ENCODE results near the gene ADD3.

DNA sequence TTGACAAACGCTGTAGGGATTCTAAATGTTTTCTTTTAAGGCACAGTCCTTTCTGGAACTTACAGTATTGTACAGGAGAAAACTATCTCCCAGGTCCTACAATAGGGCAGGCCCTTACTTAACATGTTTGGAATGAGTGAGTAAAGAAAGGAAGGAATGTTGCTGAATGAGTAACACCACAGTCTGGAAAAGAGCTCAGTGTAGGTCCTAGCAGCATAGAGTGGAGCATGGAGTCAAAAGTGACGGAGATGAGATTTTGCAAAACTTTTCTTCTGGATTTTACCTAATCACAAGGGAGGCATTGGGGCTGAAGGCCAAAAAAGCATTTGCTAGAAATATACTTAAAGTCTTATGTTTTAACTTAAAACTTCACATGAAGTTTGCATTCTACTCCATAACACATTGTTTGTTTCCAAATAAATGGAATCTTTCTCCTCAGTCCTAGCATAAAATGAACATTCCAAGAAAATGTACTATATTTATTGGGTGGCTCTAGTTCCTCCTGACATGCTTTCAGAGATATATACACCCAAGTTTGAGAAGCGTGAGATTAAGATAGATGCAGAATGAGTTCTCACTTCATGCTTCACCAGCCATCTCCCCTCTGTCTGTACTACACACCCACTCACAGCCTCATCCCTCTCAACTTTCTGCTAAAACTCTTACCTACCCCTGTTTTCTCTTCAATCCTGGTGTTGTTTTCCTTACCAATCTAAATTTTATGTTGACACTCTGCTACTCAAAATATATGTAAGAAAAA is 20.2 kb upstream of the ADD3 start:
- TF ChIP-seq, protein P1, sequence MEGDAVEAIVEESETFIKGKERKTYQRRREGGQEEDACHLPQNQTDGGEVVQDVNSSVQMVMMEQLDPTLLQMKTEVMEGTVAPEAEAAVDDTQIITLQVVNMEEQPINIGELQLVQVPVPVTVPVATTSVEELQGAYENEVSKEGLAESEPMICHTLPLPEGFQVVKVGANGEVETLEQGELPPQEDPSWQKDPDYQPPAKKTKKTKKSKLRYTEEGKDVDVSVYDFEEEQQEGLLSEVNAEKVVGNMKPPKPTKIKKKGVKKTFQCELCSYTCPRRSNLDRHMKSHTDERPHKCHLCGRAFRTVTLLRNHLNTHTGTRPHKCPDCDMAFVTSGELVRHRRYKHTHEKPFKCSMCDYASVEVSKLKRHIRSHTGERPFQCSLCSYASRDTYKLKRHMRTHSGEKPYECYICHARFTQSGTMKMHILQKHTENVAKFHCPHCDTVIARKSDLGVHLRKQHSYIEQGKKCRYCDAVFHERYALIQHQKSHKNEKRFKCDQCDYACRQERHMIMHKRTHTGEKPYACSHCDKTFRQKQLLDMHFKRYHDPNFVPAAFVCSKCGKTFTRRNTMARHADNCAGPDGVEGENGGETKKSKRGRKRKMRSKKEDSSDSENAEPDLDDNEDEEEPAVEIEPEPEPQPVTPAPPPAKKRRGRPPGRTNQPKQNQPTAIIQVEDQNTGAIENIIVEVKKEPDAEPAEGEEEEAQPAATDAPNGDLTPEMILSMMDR (IDR thresholded peaks at IDR 0.05) = no peak
- TF ChIP-seq, protein P2, sequence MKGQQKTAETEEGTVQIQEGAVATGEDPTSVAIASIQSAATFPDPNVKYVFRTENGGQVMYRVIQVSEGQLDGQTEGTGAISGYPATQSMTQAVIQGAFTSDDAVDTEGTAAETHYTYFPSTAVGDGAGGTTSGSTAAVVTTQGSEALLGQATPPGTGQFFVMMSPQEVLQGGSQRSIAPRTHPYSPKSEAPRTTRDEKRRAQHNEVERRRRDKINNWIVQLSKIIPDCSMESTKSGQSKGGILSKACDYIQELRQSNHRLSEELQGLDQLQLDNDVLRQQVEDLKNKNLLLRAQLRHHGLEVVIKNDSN (CRISPR knock-in tag; IDR thresholded peaks at IDR 0.05) = no peak
- TF ChIP-seq, protein P3, sequence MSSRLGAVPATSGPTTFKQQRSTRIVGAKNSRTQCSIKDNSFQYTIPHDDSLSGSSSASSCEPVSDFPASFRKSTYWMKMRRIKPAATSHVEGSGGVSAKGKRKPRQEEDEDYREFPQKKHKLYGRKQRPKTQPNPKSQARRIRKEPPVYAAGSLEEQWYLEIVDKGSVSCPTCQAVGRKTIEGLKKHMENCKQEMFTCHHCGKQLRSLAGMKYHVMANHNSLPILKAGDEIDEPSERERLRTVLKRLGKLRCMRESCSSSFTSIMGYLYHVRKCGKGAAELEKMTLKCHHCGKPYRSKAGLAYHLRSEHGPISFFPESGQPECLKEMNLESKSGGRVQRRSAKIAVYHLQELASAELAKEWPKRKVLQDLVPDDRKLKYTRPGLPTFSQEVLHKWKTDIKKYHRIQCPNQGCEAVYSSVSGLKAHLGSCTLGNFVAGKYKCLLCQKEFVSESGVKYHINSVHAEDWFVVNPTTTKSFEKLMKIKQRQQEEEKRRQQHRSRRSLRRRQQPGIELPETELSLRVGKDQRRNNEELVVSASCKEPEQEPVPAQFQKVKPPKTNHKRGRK (CRISPR knock-in tag; IDR thresholded peaks at IDR 0.05; ENCODE audit: borderline replicate concordance) = no peak
- TF ChIP-seq, protein P4, sequence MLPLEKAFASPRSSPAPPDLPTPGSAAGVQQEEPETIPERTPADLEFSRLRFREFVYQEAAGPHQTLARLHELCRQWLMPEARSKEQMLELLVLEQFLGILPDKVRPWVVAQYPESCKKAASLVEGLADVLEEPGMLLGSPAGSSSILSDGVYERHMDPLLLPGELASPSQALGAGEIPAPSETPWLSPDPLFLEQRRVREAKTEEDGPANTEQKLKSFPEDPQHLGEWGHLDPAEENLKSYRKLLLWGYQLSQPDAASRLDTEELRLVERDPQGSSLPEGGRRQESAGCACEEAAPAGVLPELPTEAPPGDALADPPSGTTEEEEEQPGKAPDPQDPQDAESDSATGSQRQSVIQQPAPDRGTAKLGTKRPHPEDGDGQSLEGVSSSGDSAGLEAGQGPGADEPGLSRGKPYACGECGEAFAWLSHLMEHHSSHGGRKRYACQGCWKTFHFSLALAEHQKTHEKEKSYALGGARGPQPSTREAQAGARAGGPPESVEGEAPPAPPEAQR (CRISPR knock-in tag; IDR thresholded peaks at IDR 0.05) = no peak
- TF ChIP-seq, protein P5, sequence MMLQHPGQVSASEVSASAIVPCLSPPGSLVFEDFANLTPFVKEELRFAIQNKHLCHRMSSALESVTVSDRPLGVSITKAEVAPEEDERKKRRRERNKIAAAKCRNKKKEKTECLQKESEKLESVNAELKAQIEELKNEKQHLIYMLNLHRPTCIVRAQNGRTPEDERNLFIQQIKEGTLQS (CRISPR knock-in tag; conservative IDR thresholded peaks at IDR 0.05) = no peak
- TF ChIP-seq ZNF263 (CRISPR knock-in tag; IDR thresholded peaks at IDR 0.05; ENCODE audit: low read depth) (no peak), NR2C2 (CRISPR knock-in tag; IDR thresholded peaks at IDR 0.05) (no peak), SMAD4 (CRISPR knock-in tag; IDR thresholded peaks at IDR 0.05) (no peak), JAZF1 (CRISPR knock-in tag; IDR thresholded peaks at IDR 0.05) (no peak), NFATC4 (CRISPR knock-in tag; IDR thresholded peaks at IDR 0.05) (no peak), TCF7 (CRISPR knock-in tag; IDR thresholded peaks at IDR 0.05; ENCODE audit: low read depth) (no peak), ESRRA (CRISPR knock-in tag; IDR thresholded peaks at IDR 0.05; ENCODE audit: borderline replicate concordance) (no peak), KAT7 (CRISPR knock-in tag; IDR thresholded peaks at IDR 0.05; ENCODE audit: borderline replicate concordance) (no peak)
- TF ChIP-seq, protein P6, sequence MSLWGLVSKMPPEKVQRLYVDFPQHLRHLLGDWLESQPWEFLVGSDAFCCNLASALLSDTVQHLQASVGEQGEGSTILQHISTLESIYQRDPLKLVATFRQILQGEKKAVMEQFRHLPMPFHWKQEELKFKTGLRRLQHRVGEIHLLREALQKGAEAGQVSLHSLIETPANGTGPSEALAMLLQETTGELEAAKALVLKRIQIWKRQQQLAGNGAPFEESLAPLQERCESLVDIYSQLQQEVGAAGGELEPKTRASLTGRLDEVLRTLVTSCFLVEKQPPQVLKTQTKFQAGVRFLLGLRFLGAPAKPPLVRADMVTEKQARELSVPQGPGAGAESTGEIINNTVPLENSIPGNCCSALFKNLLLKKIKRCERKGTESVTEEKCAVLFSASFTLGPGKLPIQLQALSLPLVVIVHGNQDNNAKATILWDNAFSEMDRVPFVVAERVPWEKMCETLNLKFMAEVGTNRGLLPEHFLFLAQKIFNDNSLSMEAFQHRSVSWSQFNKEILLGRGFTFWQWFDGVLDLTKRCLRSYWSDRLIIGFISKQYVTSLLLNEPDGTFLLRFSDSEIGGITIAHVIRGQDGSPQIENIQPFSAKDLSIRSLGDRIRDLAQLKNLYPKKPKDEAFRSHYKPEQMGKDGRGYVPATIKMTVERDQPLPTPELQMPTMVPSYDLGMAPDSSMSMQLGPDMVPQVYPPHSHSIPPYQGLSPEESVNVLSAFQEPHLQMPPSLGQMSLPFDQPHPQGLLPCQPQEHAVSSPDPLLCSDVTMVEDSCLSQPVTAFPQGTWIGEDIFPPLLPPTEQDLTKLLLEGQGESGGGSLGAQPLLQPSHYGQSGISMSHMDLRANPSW (CRISPR knock-in tag; conservative IDR thresholded peaks at IDR 0.05; ENCODE audit: low read depth) = no peak

All from WTC11 (cell line).